Stromal cell of bone marrow (primary cell): ENCODE measurements around the gene M6PR.
"Not testable (repeated sequence)": the region's sequence is repeated elsewhere in the genome, so short reads cannot be mapped to it uniquely, and the experiment has no call there.

Experiments used
- DNase-seq: peaks from one replicate; pipeline ENCODE4 v3.0.0-alpha.2; 2012; ENCODE audit warnings: low read depth

The M6PR gene

DNA sequence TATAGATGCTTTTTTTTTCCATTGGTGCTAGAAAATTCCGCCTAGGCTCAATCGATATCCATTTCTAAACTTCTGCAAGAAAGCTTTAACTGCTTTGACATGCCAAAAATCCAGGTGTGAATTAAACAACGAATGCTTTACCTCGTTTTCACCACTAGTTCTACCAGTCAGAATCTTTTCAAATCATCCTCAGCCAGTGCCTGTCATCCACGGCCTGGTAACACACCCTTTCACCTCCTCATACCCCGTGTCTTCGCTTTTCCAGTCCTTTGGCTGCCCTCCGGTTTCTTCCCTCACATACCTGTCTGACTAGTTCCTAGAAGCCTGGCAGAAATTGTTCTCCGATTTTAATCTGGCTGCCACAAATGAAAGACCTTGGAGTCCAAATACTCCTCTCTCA is 36.5 kb downstream of the M6PR start:
- no peak for DNase-seq

DNA sequence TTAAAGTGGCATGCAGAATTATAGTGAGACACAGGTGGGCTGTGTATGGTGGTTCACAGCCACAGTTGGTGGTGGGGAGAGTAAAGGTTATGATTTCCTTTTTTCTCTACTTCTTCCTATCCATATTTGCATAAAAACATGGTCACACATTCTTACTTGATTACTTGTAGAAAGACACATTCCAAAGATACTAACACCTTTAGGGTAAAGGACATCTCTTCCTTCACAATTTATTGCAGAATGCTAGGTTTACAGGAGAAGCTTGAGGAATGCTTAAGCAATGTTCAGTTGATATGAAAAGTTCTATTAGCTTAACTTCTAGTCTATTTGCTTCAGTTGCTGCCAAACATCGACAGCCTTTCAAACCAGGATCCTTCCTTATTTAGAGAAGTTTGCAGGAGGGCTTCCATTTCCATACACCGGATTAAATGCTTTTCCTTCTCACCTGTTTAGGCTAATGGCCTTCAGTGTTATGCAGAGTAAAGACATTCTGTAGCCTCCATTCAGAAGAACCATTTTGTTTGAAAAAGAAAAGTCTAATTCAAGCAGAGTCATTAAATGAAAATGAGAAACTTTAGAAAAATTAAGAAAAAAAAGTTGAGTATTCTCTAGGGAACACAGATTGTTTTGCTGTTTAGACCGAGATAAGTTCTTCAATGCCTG is 37.7 kb downstream of the M6PR start:
- no peak for DNase-seq

DNA sequence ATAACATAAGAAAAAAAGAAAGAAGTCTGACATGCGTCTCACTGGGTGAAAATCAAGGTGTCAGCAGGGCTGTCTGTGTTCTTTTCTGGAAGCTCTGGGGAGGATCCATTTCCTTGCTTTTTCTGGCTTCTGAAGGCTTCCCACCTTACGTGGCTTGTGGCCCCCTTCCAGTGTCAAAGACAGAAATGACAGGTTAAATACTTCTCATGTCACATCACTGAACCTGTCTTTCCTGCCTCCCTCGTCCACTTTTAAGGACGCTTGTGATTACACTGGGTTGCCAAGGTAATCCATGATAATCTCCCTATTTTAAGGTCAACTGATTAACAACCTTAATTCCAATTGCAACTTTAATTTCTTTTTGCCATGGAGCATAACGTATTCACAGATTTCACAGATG is 39.7 kb downstream of the M6PR start:
- no peak for DNase-seq

DNA sequence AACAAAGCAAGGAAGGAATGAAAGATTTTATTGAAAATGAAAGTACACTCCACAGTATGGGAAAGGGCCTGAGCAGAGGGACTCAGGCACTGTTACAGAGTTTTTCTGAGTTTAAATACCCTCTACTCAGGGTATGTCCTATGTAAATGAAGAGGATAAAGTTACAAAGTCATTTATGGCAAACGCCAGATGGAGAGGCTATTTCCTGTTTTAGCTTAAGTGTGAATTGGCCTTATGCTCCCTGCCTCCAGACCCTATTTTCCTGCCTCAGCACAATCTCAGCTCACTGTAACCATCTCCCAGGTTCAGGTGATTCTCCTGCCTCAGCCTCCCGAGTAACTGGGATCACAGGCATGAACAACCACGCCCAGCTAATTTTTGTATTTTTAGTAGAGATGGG is 41.9 kb downstream of the M6PR start:
- DNase-seq: no peak

DNA sequence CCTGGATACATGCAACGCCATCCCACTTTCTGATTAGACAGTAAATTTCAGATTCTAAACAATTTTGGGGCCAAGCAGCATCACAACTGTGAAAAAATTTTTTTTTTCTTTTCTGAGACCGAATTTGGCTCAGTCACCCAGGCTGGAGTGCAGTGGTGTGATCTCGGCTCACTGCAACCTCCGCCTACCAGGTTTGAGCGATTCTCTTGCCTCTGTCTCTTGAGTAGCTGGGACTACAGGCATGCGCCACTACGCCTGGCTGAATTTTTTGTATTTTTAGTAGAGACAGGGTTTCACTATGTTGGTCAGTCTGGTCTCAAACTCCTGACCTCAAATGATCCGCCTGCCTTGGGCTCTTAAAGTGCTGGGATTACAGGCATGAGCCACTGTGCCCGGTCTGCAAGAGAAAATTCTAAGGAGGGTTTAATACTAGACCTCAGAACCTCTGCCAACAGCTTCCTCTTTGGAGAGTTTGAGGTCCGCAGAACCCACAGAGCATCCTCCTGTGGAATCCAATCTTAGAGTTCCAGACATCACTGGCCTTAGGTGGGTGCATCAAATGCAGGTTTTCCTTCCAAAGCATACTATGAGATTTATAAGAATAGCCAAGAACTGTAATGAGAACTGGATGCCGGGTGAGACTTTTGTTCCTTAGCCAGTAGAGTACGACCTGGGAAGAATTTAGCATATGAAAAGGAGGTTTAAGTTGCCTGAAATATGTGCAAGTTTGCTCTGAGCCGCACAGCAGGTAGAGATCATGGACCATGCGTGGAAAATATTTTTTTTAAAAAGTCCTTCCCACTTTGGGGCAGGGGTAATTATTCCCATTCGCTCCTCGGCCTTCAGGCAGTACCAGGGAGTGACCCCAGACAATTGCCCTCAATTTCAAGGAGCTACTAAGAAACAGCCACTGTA is 42.9 kb downstream of the M6PR start:
- no peak for DNase-seq

DNA sequence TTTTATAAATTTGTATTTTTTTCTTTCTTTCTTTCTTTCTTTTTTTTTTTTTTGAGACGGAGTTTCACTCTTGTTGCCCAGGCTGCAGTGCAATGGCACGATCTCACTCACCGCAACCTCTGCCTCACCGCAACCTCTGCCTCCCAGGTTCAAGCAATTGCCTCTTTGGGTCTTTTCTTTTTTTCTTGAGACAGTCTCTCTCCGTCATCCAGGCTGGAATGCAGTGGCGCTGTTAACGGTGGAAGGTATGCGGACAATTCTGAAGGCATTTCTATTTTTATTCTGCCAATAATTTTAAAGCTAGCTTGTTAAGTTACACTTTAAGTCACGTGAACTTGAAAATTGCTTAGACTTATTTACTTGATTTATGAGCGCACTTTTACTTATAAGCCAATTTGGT is 43.9 kb downstream of the M6PR start:
- DNase-seq: no peak

DNA sequence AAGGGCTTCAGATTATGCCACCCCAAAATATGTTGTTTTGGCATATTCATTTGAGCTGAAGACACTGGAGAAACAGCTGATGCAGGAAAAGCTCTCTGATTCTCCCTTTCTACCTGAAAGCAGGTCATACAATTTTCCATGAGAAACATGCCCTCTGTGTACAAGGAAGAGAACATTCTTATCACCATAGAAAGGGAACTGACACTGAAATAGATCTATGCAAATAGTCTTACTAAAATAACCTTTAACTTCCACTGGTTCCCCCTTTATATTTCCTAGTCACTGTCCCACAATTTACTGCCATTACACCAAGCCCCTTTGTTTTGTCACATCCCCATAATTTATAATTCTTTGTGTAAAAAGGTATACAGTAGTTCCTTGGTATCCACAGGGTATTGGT is 44.8 kb downstream of the M6PR start:
- DNase-seq: no peak

DNA sequence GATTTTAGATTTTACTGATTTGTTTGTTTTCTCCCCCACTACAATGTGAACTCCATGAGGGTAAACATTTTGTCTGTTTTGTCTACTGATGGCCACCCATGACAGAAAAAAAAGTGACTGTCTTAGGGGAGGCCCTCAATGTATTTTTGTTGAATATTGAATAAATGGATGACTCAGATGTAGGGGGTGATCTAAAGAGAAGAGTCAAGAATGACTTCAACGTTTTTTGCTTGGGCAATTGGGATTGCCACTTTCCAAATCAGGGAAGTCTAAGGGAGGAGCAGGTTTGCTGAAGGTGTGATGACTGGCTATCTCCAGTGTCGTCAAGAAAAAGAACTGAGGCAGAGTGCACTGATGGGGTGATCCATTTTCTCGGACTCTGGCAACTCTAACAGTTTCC is 45.8 kb downstream of the M6PR start:
- no peak for DNase-seq

DNA sequence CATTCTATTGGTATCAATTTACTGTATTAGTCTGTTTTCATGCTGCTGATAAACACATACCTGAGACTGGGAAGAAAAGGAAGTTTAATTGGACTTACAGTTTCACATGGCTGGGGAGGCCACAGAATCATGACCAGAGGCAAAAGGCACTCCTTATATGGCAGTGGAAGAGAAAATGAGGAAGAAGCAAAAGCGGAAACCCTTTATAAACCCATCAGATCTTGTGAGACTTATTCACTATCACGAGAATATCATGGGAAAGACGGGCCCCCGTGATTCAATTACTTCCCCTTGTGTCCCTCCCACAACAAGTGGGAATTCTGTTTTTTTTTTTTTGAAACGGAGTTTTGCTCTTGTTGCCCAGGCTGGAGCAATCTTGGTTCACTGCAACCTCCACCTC is 46.7 kb downstream of the M6PR start:
- not testable (repeated sequence) for DNase-seq

DNA sequence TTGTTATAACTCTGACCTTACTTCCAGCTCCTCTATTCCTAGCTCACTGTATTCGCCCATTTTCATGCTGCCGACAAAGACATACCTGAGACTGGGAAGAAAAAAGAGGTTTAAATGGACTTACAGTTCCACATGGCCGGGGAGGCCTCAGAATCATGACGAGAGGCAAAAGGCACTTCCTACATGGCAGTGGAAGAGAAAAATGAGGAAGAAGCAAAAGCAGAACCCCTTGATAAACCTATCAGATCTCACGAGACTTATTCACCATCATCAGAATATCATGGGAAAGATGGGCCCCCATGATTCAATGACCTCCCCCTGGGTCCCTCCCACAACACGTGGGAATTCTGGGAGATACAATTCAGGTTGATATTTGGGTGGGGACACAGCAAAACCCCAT is 49.6 kb downstream of the M6PR start:
- DNase-seq: no peak

DNA sequence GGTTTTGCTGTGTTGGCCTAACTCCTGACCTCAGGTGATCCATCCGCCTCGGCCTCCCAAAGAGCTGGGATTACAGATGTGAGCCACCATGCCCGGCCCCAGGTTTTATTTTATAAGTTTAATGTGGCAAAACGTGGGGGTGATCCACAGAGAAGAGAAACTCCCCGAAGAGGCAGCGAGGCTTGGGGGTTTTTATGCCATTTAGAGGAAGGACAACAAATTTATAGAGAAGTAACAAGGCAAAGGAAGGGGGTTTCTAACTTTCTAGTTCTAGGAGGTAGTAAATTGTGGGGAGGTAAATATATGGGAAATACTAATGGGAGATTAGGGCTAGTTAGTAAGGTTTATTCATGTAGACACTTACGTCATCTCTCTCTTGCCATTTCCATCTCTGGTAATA is 52.4 kb downstream of the M6PR start:
- no peak for DNase-seq

DNA sequence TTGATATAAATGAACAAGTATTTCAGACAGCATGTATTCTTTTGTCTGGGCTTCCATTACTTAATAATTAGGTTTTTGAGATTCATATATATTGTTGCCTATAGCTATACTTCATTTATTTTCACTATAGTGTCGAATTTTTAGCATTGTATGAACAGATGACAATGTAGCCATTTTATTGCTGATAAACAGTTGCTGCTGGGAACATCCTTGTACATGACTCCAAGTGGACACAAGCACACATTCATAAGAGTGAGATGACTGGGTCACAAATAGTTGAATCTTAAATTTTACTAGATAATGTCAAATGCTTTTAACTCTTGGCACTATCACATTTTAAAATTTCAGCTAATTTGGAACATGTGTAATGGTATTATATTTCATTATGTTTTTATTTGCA is 54.5 kb downstream of the M6PR start:
- no peak for DNase-seq

DNA sequence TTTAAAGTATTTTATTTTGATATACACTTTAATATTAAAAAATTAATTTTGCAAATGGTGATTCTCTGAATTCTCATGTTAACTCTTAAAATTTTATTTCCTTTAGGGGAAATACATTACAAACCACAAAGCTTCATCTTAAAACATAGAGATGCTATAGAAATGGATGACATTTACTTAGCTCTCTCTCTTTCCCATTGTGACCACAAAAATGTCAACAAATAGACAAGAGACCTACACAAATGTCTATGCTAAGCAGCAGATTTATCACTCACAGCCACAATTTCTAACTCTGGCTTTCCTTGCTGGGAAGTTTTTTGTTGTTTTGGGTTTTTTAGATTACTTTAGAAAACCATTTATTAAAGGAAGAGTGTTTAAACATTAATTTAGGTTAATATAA is 55.1 kb downstream of the M6PR start:
- no peak for DNase-seq

DNA sequence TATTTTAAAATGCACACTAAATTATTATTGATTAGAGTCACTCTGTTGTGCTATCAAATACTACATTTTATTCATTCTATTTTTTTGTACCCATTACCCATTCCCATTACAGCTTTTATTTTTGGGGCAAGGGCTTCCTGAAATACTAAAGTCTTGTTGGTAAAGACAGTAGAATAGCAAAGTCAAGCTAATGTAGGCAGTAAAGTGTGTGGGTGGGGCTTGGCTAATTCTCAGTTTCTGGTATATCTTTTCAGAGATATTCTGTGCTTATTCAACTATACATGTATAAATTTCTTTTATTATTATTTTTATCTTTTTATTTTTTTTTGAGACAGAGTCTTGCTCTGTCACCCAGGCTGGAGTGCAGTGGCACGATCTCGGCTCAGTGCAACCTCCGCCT is 57.5 kb downstream of the M6PR start:
- DNase-seq: no peak
